HG03571 (cell line): ENCODE measurements around the gene HS6ST1.

Source experiments
- ATAC-seq: cut with Tn5 transposase; IDR thresholded peaks from one replicate; pipeline ENCODE4 v1.9.1; 2021; ENCODE audit not compliant: unreplicated experiment

HS6ST1 gene

DNA sequence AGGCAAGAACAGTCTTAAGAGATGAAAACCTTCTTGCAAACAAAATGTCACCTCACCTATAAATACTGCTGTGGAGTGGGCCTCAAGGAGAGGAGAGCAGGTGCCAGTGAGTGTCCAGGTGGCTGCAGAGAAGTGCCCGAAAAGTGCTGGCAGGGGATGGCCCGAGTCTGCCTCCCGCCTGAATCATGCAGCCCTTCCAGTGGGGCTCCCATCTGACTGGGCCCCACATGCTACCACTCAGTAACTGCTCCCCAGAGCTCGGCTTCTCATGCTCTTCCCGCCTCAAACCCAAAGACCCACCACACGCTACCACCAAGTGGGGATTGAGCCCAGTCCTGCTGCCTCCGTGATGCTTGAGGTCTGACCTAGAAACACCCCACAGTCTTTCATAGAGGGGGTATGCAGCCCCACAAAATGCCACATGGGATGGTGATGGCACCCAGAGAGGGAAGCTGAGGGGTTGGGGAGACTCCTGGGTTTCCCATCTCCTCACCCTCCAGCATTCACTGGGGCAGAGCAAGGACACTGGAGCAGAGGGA is 7.4 kb downstream of the HS6ST1 start:
- ATAC-seq, result no peak

DNA sequence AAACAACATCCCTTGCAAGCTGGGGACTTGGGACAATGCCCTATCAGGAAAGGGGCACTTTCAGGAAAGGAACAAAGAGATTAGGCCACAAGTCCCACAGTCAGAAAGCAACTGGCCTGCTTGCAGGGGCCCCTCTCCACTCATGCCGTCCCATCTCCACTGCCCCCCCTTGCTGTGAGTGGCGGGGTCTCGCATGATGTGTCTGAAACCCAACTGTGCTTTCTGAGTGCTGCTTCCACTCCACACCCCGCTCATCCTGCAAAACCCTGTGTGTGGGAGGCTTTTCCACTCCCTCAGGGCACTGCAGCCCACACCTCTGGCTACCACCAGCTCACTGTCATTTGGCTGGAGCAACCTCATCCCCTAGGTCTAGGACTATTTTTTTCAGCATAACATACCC is 7.9 kb downstream of the HS6ST1 start:
- no peak for ATAC-seq

DNA sequence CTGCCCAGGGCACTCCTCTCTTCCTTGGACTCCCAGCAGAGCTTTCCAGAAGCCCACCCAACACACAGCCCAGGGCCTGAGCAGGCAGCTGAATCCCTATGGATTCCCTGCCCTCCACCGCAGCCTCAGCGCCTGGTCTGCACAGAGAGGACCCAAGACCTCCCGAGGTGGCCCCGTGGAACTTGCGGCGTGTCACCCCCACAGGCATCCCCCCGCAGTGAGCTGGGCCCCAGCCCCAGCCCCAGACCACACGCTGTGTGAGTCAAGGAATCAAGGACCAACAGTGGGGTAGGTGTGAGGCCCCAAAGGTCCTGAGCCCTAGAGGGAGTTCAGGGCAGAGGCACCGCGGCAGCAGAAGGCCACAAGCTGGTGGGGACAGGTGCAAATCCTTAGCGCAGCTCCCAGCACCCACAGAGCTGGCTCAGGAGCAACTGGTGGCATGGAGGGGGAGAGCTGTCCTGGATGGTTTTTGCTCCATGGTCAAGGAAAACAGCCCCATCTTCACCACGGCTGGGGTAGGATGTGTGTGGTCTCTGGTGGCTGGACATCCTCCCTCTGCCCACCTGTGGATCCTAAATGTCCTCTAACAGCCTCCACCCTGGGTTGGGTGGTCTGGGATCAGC is 8.5 kb downstream of the HS6ST1 start:
- no peak for ATAC-seq

DNA sequence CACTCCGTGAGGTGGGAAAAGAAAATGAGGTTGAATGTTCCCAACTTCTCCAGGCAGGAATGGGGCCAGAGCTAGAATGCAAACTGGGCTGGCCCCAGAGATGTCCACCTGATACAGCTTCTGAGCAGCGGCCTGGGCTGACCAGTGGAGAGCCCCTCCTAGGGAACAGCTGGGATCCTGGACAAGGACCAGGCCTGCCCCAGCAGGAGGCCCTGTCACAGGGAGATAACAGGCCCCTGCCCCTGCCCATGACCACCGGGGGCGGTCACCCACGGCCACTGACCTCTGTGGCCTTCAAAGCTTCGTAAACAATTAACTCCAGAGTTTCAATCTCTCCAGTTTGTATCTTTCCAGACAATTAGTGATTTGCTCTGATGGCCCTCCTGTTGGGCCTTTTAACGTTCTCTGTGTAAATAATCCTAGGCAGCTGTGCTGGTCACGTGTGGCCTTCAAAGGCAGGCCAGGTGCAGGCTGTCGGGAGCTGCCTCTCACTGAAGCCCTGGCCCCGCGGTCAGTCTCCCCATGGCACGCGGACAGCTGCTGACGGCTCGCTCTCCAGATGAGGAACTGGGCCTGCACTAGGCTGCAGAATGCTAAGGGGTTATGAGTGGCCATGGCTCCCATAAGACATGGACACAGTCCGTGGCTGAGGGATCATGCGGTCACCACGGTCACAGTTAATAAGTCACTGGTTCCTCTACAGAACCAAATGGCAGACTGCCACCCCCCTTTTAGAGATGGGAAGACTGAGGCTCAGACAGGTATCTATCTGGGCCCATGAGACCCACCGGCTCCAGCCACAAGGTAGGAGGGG is 9.2 kb downstream of the HS6ST1 start:
- no peak for ATAC-seq

DNA sequence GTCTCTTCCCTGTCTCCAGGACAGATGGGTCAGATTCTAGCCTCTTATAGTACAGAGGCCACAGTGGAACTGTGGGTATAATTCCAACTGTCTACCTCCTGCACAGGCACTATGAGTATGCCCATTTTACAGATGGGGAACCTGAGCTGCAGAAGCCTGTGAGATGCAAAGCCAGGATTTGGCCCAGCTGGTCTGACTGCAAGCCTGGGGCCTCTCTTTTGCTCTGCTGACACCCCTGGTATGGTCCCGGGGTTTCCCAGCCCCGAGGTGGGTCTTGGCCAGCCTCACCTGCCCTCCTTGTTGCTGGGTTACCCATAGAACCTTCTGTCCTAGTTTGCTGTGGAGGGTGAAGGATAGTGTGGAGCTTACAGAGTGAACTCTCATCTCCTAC is 9.8 kb downstream of the HS6ST1 start:
- ATAC-seq, result no peak

DNA sequence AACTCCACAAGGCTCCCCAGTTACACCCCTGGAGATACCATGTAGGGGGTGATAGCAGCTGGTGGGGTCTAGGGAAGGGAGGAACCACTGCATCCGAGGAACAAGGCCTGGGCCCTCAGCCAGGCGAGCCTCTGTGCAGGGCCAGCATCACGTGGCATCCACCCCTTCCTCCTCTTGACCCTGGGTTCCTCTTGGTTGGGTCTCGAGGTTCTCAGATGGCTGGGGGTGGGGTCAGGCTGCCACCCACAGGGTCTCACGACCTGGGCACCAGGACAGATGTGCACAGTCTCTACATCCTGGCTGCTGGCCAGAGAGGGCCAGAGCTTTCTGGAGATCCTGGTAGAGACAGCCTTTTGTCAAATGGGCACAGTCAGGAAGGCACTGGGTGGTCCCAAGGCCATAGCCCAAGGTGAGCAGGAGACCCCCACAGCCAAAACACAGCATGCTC is 10.4 kb downstream of the HS6ST1 start:
- ATAC-seq, result no peak

DNA sequence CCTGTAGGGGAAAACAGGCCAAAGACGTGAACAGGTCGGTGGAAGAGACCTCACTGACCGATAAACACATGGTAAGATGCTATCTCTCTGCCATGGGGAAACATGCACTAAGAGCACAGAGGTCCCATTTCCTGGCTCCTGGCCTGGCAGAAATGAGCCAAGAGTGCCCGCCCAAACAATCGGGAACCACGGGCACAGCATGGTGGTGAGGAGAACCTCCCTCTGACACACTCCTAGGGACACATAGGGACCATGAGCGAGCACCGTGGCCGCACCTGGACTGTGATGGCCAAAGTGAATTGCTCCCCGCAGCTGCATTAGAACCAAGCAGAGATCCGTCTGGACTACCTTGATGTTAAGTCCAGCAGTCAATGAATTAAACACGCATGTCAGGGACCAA is 11.1 kb downstream of the HS6ST1 start:
- no peak for ATAC-seq

DNA sequence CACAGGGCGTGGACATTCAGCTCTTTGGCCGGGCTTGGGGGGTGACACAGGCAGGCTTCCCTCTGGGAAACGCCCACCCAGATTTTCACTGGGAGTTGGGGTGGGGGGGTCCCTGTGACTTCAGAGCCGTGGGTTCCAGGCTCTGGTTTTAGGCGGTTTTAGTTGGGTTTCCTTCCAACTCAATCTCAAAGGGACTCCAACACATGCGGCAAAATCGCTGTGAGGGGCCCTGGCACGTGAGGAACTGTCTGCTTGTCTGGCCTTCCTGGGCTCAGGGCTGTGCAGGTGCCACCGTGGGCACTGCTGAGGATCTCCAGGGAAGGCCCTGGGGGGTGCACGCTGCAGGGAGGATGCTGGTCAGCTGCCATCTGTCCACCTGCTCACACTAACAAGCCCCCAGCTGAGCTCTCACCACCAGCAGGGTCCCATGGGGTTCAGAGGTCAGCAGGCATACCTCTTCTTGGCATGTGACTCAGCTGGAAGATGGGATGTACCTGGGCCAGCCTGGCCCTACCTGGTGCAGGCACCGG is 11.7 kb downstream of the HS6ST1 start:
- ATAC-seq, result no peak

DNA sequence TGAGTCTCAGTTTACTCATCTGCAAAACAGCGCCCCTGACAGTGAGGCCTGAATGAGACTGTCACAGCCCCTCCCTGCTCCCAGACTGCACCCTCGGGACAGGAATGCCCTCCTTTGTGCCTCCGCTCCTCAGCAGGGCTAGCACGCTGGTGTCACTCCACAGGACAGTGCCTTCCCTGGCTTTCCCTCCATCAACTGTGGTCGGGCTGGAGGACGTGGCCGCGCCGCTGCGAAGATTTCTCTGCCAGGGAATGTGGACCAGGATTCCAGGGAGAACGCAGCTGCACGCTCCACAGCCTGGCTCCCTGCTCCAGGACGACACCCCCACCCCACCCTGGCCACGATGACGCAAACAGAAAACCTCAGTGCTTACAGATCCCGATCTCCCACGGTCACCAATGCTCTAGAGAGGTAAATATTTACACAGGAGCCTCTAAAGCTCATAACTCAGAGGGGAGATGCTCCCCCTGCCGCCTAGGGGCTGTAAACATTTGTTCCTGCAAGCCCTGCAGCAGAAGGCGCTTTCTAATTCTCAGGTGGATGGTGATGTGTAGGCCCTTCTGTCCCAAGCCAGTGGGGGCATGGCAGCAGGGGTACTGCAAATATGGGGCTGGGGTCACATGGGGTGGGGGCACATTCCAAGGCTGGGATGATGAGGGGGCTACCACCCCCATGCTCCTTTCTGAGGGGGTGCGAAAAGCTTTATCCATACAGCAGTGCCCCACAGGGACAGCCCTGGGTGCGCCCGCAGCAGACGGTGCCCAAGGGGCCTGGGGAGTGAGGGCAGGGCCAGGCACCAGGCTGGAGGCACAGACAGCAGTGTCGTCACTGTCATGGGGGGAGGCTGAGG is 12.4 kb downstream of the HS6ST1 start:
- no peak for ATAC-seq

DNA sequence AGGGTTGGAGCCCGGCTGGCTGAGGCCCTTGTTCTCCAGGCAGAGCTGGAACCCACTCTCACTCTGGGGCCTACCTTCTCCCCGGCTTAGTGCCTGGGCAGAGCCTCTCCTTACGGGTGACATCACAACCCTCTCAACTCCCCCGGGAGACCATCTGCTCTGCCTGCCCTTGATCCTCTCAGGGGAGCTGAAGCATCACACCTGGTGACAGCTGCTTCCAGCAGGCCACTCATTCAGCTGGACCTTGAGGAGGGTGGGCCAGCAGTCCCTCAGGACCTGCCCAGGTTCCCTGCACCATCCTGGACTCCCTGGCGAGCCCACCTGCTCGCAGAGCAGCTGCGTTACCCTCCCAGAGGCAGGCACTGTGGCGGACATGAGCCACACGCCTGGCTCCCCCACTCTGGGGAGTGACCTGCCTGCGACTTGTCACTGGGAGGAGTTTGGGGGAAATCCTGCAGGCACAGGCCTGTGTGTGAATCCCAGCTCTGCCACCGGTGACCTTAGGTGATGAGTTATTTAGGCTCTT is 13.1 kb downstream of the HS6ST1 start:
- ATAC-seq, result peak; percentile 59

DNA sequence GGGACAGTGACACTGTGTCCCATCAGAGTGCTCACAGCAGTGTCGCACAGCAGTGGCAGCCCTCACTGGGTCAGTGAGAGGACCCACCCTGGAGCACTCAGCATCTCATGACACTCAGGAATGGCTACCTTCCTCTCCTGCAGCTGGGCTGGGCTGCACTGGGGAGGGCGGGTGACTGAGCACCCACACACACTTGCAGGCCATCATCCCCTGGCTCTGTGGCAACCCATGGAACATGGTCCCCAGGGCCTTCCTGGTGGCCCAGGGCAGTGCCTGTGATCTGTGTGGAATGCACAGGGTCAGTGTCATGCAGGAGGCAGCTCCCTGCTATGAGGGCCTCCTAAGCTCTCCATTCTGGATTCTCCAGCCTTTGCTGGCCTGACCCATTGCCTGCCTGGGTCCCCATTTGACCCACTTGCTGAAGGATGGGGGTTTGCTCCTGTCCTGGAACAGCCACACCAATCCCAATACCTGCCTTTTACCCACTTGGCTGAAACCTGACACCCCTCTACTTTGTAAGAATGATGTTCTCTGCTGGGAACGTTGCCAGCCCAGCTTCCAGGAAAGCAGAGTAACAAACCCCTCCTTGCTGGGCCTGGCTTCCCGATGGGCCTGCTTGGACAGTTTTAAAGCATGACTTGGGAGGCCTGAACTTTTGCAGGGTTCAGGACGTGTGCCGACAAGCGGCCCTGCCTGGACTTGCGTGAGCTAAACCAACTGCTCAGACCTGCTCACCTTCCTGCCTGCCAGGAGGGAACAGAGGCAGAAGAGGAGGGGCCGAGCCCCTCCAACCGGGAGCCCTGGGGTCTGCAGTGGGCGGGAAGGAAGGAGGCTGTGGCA is 13.7 kb downstream of the HS6ST1 start:
- no peak for ATAC-seq

DNA sequence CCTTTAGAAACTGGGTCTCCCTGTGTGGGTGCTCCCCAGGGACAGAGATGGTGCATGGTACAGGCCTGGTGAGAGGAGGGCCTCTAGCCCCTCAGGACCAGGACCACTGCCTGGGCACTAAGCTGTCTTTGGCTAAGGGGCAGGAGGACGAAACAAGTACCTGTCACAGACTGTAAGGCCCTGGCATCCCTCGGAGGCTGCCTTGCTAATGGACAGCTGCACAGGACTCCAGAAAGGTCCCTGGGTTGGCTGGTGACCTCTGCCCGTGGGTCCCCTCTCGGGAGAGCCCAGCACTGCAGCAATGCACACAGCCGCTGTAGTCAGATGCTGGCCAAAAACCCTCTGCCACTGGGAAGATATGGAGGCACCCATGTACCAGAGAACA is 14.3 kb downstream of the HS6ST1 start:
- ATAC-seq, result no peak

DNA sequence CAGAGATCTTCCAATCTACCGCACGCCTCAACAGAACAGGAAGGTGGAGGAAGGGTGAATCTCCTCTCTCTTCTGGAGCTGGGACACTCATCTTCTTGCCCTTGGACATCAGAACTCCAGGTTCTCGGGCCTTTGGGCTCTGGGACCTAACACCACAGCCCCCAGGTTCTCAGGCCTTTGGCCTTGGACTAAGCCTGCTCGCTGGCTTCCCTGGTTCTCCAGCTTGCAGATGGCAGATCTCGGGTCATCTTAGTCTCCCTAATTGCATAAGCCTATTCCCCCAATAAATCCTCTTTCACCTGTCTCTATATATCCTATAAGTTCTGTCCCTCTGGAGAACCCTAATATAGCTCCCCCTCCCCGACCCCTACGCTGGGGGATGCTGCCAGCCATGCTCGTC is 14.8 kb downstream of the HS6ST1 start:
- no peak for ATAC-seq

DNA sequence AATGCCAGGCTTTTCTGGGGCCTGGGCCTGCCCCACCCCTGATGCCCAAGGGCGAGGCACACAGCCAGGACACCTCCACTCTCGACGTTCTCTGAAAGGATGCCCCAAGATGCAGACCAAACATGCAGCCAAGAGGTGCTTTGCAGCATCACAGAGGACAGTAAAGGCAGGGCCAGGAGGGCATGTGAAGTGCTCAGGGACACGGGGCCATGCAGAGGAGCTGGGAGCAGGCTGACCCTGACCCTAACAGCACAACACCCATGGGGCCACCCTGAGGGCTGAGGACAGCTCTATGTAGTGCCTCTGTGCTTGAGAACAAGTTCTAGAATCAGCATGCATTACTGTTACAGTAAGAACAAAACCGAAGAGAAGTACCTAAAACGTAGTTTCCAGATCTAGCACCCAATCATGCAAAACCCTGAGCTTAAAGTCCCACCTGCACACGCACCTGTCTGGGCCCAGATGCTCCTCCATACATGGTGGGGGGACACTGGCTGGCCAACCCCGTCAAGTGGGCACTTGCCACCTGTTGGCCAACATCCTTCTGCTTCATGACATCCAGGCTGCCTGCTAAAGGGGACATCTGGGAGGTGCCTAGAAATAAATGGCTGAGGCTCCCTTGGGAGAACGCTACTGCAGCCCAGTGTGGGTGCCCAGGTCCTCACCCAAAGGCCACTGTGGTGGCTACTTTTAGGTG is 15.4 kb downstream of the HS6ST1 start:
- ATAC-seq, result no peak

DNA sequence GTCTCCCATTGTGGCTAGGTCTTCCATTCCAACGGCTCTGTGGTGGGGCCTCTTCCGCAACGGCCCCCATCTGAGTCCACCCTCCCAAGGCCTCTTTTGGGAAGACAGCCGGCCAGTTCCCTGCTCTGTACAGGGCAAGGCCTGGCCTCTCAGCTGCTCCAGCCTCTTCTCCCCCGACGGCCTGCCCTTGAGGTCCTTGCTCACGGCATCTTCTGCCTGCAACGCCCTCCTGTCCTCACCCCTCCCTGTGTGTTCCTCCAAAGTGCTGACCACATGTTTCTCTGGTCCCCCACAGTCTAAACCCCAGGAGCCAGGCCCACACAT is 16.0 kb downstream of the HS6ST1 start:
- ATAC-seq, result no peak

DNA sequence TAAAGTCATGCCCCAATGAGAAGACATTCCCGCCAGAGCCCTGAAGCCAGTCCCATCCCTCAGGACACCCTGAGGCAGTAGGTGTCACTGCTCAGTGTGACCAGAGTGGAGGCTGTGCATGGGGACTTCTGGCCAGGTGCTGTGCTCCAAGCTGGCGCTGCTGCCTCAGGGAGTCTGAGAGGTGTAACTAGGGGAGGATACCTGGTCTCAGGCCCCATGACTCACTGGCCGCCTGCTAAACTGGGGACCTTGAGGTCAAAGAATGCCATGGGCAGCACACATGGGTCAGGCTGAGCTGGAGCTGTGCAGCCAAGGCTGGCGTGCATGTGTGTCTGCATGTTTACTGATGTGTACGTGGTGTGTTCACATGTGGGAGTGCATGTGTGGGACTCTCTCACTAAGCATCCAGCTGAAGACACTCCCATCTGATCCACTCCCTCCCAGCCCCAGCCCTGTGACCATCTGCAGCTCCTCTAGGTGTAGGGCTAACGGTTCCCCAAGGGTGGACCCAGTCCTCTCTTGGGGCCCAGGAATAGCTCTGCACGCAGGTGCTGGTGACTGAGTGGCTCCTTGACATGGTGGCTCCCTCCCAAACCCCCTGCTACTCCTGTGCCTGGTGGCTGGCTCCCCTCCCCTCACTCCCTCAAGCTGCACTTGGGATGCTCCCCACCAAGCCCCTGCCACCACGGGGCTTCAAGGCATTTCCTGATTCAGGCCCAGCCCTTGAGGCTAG is 16.5 kb downstream of the HS6ST1 start:
- no peak for ATAC-seq

DNA sequence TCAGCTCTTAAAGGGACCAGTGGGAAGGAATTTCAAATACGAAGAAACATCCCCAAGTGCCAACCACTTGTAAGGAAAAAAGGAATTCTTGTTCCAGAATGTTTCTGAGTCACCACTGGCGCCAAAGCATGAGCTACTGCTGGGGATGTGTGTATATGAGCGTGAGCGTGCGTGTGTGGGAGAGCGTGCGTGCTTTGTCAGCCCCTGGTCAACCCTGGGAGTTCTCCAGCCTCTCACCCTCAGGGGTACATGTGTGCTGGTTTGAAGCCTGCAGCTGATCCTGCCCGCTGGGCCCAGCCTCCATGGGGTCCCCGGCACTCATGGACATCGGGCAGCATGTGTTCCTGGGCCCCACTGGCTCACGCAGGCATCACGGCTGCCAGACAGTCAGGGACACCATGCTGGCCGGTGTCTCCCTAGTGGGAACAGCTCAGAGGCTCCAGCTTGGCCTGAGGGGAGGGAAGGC is 17.1 kb downstream of the HS6ST1 start:
- no peak for ATAC-seq

DNA sequence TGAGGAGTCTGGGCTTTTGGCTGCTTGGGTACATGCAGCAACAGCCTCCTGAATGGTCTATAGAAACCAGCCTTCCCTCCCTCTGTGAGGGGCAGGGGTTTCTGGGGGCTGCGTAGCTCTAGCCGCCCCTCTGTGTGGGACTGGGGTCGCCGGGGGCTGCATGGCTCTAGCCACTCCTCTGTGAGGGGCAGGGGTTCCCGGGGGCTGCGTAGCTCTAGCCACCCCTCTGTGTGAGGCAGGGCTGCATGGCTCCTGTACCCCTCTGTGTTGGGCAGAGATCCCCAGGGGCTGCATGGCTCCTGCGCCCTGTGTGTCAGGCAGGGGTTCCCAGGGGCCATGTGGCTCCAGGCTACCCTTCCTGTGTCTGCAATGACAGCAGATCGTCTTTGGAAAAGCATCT is 17.6 kb downstream of the HS6ST1 start:
- ATAC-seq, result no peak
